ENCODE data around the gene PDE5A.

Gene PDE5A

GRCh38 chr4:119543187-119543586, 85.4 kb downstream of the PDE5A start:
- no peaks in the 10 kb centered on the region for H3K4me1 ChIP-seq (ENCODE audit: control insufficient read depth, insufficient read depth, low read length)
- TF ChIP-seq GFI1B (tag by site-specific recombination; IDR thresholded peaks at IDR 0.05) (no peak), ZNF660 (tag by site-specific recombination; IDR thresholded peaks at IDR 0.05) (peak; percentile 81), ZSCAN23 (tag by site-specific recombination; IDR thresholded peaks at IDR 0.05) (no peak), ZFP37 (tag by site-specific recombination; IDR thresholded peaks at IDR 0.05) (no peak)
- ChIA-PET POLR2A (no interaction called here), CTCF (no interaction called here)
- no peaks in the 10 kb centered on the region for H3K9me3 ChIP-seq (ENCODE audit: control insufficient read depth, insufficient read depth, low read depth, low read length)
- no peak overlapping the region for H3K4me3 ChIP-seq (ENCODE audit: low read depth, low read length)
- H3K27ac ChIP-seq (ENCODE audit: extremely low read depth, low read depth, low read length): no peak overlapping the region
- H3K36me3 ChIP-seq (ENCODE audit: control insufficient read depth in 2 of 2, insufficient read depth in 1 of 2, low read length in 2 of 2): peaks cover 6 to 9% of the 10 kb centered on the region in 2 experiments; a peak in 2 of 3 replicates

GRCh38 chr4:119540249-119540648, 88.4 kb downstream of the PDE5A start:
- Histone ChIP-seq H3K27ac (ENCODE audit: extremely low read depth, low read depth, low read length) (no peak overlapping the region), H3K4me1 (ENCODE audit: control insufficient read depth, insufficient read depth, low read length) (no peaks in the 10 kb centered on the region), H3K4me3 (ENCODE audit: low read depth, low read length) (no peak overlapping the region), H3K9me3 (ENCODE audit: control insufficient read depth, insufficient read depth, low read depth, low read length) (no peaks in the 10 kb centered on the region), H3K36me3 (ENCODE audit: control insufficient read depth in 2 of 2, insufficient read depth in 1 of 2, low read length in 2 of 2) (peaks cover 10 to 13% of the 10 kb centered on the region in 2 experiments; a peak in 2 of 3 replicates)
- CTCF ChIA-PET: no interaction called here
- no peak for TF ChIP-seq ZNF155 (tag by site-specific recombination; IDR thresholded peaks at IDR 0.05)
- peak; percentile 71 for TF ChIP-seq SCRT2 (tag by site-specific recombination; IDR thresholded peaks at IDR 0.05)
- no peak for TF ChIP-seq ZNF513 (tag by site-specific recombination; IDR thresholded peaks at IDR 0.05)
- POLR2A ChIA-PET: no interaction called here

GRCh38 chr4:119537586-119537985, 91.0 kb downstream of the PDE5A start:
- no peak for TF ChIP-seq ZNF792 (tag by site-specific recombination; IDR thresholded peaks at IDR 0.05)
- no peak for TF ChIP-seq ZNF341 (tag by site-specific recombination; IDR thresholded peaks at IDR 0.05; ENCODE audit: low read depth)
- TF ChIP-seq ZNF677 (tag by site-specific recombination; IDR thresholded peaks at IDR 0.05): no peak
- no peak for TF ChIP-seq ZNF24 (tag by site-specific recombination; IDR thresholded peaks at IDR 0.05)
- no peak for TF ChIP-seq ZNF391 (tag by site-specific recombination; IDR thresholded peaks at IDR 0.05; ENCODE audit: borderline replicate concordance, low read depth)
- TF ChIP-seq TRIM28 (IDR thresholded peaks at IDR 0.05; ENCODE audit: borderline replicate concordance, low read length): no peak
- no peak for TF ChIP-seq SCRT1 (tag by site-specific recombination; IDR thresholded peaks at IDR 0.05; ENCODE audit: borderline replicate concordance)
- no peak for TF ChIP-seq PATZ1 (tag by site-specific recombination; IDR thresholded peaks at IDR 0.05)
- no peak for TF ChIP-seq ZNF48 (tag by site-specific recombination; IDR thresholded peaks at IDR 0.05)
- TF ChIP-seq ZNF148 (tag by site-specific recombination; IDR thresholded peaks at IDR 0.05; ENCODE audit: borderline replicate concordance): no peak
- no peak for TF ChIP-seq ZNF274 (IDR thresholded peaks at IDR 0.05; ENCODE audit: low read length)
- no peak for TF ChIP-seq ZNF274 (tag by site-specific recombination; IDR thresholded peaks at IDR 0.05; ENCODE audit: borderline replicate concordance)
- no peak for TF ChIP-seq ZNF529 (tag by site-specific recombination; IDR thresholded peaks at IDR 0.05; ENCODE audit: insufficient replicate concordance)
- Histone ChIP-seq H3K4me3 (ENCODE audit: low read depth, low read length) (no peak overlapping the region), H3K36me3 (ENCODE audit: control insufficient read depth in 2 of 2, insufficient read depth in 1 of 2, low read length in 2 of 2) (peaks cover 10 to 22% of the 10 kb centered on the region in 2 experiments; a peak in 2 of 3 replicates), H3K4me1 (ENCODE audit: control insufficient read depth, insufficient read depth, low read length) (no peaks in the 10 kb centered on the region), H3K9me3 (ENCODE audit: control insufficient read depth, insufficient read depth, low read depth, low read length) (no peaks in the 10 kb centered on the region), H3K27ac (ENCODE audit: extremely low read depth, low read depth, low read length) (no peak overlapping the region)
- CTCF ChIA-PET: no interaction called here
- POLR2A ChIA-PET: no interaction called here

Measured in HEK293 (cell line).